ENCODE results near the gene CPSF7. TPM values are rescaled to one million over a fixed set of nuclear protein-coding genes. Genes with fewer than 3 reads are reported as not detected.

Gene CPSF7
- total and polyA plus RNA-seq, 2 donors (not counting 1 experiment from before 2014, with no cell fraction given) = 74.7 to 167 TPM

GRCh38 chr11:61422226-61422625, 7.5 kb downstream of the CPSF7 start:
- ChIA-PET POLR2A (no interaction called here), CTCF (interaction anchor here (0.7 to 1.2 kb wide), 6 partner anchors 9 to 1602 kb away, joined by 3 to 4 read pairs (median 4); no protein-coding TSS in a partner anchor)
- no peak overlapping the region for H3K9ac ChIP-seq (ENCODE audit: low read length)
- peaks cover 64% of the 10 kb centered on the region for H4K20me1 ChIP-seq (ENCODE audit: control insufficient read depth, insufficient read depth, low read length, poor library complexity, severe bottlenecking)
- no peaks in the 10 kb centered on the region for H3K27me3 ChIP-seq (replicated peaks in 1 of 4; ENCODE audit: control extremely low read depth in 1 of 4, control insufficient read depth in 3 of 4, insufficient read depth in 4 of 4, low read length in 3 of 4)
- no peak for DNase-seq
- H3K4me1 ChIP-seq (ENCODE audit: control insufficient read depth in 2 of 2, insufficient read depth in 2 of 2, low read length in 2 of 2) = peaks cover 0 to 5% of the 10 kb centered on the region in 2 donors
- no peak overlapping the region for H3K4me3 Mint-ChIP-seq
- no peak overlapping the region for H3K27ac Mint-ChIP-seq
- H3K4me2 ChIP-seq (replicated peaks; ENCODE audit: low read depth, low read length, poor library complexity, severe bottlenecking) = no peak overlapping the region
- no peak overlapping the region for H2AFZ ChIP-seq (ENCODE audit: insufficient read depth, low read depth, low read length, poor library complexity, severe bottlenecking)
- no peak overlapping the region for H3K4me3 ChIP-seq (ENCODE audit: control extremely low read depth in 1 of 5, extremely low read depth in 1 of 5, insufficient read depth in 1 of 5, low read depth in 2 of 5, low read length in 4 of 5)
- peaks cover 96% of the 10 kb centered on the region for H3K79me2 ChIP-seq (ENCODE audit: control insufficient read depth, insufficient read depth, low read length)
- no peaks in the 10 kb centered on the region for H3K27me3 Mint-ChIP-seq
- ATAC-seq (ENCODE audit: low read depth) = no peak
- H3K9me3 ChIP-seq (ENCODE audit: control extremely low read depth in 1 of 3, control insufficient read depth in 2 of 3, insufficient read depth in 1 of 3, low read length in 2 of 3) = no peaks in the 10 kb centered on the region
- peaks cover 21 to 85% of the 10 kb centered on the region in 2 experiments for H3K36me3 ChIP-seq (replicated peaks in 1 of 2; ENCODE audit: control extremely low read depth in 1 of 2, control insufficient read depth in 1 of 2, extremely low read depth in 1 of 2, insufficient read depth in 2 of 2, low read length in 1 of 2)
- intact Hi-C loops (cut with micrococcal nuclease) = no loop called here
- 100% methylated on average over 1 of the region's 3 CpGs for WGBS (ENCODE audit: insufficient coverage)
- peaks cover 24% of the 10 kb centered on the region for H3K4me1 Mint-ChIP-seq
- no peak overlapping the region for H3K27ac ChIP-seq (ENCODE audit: low read length in 2 of 2)
- TF ChIP-seq EZH2 (IDR thresholded peaks at IDR 0.05; ENCODE audit: borderline replicate concordance, insufficient read depth, low read depth, low read length, poor library complexity, severe bottlenecking) = no peak
- TF ChIP-seq, protein P1, sequence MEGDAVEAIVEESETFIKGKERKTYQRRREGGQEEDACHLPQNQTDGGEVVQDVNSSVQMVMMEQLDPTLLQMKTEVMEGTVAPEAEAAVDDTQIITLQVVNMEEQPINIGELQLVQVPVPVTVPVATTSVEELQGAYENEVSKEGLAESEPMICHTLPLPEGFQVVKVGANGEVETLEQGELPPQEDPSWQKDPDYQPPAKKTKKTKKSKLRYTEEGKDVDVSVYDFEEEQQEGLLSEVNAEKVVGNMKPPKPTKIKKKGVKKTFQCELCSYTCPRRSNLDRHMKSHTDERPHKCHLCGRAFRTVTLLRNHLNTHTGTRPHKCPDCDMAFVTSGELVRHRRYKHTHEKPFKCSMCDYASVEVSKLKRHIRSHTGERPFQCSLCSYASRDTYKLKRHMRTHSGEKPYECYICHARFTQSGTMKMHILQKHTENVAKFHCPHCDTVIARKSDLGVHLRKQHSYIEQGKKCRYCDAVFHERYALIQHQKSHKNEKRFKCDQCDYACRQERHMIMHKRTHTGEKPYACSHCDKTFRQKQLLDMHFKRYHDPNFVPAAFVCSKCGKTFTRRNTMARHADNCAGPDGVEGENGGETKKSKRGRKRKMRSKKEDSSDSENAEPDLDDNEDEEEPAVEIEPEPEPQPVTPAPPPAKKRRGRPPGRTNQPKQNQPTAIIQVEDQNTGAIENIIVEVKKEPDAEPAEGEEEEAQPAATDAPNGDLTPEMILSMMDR (IDR thresholded peaks at IDR 0.05) = no peak
- H3K9me3 Mint-ChIP-seq (ENCODE audit: insufficient read depth) = no peaks in the 10 kb centered on the region

DNA sequence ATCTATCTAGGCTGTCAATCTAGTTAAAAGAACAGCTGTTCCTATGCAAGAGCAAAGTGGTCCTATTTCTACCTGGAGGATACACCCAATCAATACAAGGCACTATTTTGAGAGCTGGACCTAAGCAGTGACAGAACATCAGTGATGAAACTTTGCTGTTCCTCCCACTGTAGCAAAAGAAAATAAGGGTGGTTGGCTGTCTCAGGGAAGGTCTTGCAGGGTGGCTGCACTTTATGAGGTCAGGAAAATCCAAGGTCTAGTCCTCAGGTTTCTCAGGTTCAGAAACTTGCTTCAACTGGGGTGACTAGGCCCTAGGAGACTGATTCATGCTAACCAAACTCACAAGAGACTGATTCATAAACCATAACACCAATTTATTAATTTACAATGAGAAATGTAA, 11.6 kb downstream of the CPSF7 start:
- DNase-seq (no peak), ATAC-seq (ENCODE audit: low read depth) (no peak)
- H3K27ac Mint-ChIP-seq = no peak overlapping the region
- no peak overlapping the region for H3K4me3 ChIP-seq (ENCODE audit: control extremely low read depth in 1 of 5, extremely low read depth in 1 of 5, insufficient read depth in 1 of 5, low read depth in 2 of 5, low read length in 4 of 5)
- no peaks in the 10 kb centered on the region for H3K9me3 ChIP-seq (ENCODE audit: control extremely low read depth in 1 of 3, control insufficient read depth in 2 of 3, insufficient read depth in 1 of 3, low read length in 2 of 3)
- CTCF ChIA-PET = interaction anchor here (2.3 kb wide), 1 partner anchor 18 kb away, joined by 8 read pairs; no protein-coding TSS in a partner anchor
- no peaks in the 10 kb centered on the region for H3K27me3 ChIP-seq (replicated peaks in 1 of 4; ENCODE audit: control extremely low read depth in 1 of 4, control insufficient read depth in 3 of 4, insufficient read depth in 4 of 4, low read length in 3 of 4)
- no peak overlapping the region for H3K27ac ChIP-seq (ENCODE audit: low read length in 2 of 2)
- peaks cover 74% of the 10 kb centered on the region for H3K79me2 ChIP-seq (ENCODE audit: control insufficient read depth, insufficient read depth, low read length)
- peaks cover 65% of the 10 kb centered on the region for H4K20me1 ChIP-seq (ENCODE audit: control insufficient read depth, insufficient read depth, low read length, poor library complexity, severe bottlenecking)
- H3K36me3 ChIP-seq (replicated peaks in 1 of 2; ENCODE audit: control extremely low read depth in 1 of 2, control insufficient read depth in 1 of 2, extremely low read depth in 1 of 2, insufficient read depth in 2 of 2, low read length in 1 of 2) = peaks cover 8 to 87% of the 10 kb centered on the region in 2 experiments
- TF ChIP-seq, protein P1 (IDR thresholded peaks at IDR 0.05) = no peak
- TF ChIP-seq EZH2 (IDR thresholded peaks at IDR 0.05; ENCODE audit: borderline replicate concordance, insufficient read depth, low read depth, low read length, poor library complexity, severe bottlenecking) = no peak
- intact Hi-C loops (cut with micrococcal nuclease) = no loop called here
- no peak overlapping the region for H2AFZ ChIP-seq (ENCODE audit: insufficient read depth, low read depth, low read length, poor library complexity, severe bottlenecking)
- H3K4me1 ChIP-seq (ENCODE audit: control insufficient read depth in 2 of 2, insufficient read depth in 2 of 2, low read length in 2 of 2) = no peaks in the 10 kb centered on the region
- no peaks in the 10 kb centered on the region for H3K27me3 Mint-ChIP-seq
- H3K9ac ChIP-seq (ENCODE audit: low read length) = no peak overlapping the region
- POLR2A ChIA-PET = no interaction called here
- no peaks in the 10 kb centered on the region for H3K9me3 Mint-ChIP-seq (ENCODE audit: insufficient read depth)
- no peak overlapping the region for H3K4me2 ChIP-seq (replicated peaks; ENCODE audit: low read depth, low read length, poor library complexity, severe bottlenecking)
- peaks cover 9% of the 10 kb centered on the region for H3K4me1 Mint-ChIP-seq
- no peak overlapping the region for H3K4me3 Mint-ChIP-seq
